NCI-H1105 treated with DMSO at 0.1 percent for 48 hours (cell line): ENCODE measurements around the gene EPRS1.
"Not testable (repeated sequence)": the region's sequence is repeated elsewhere in the genome, so short reads cannot be mapped to it uniquely, and the experiment has no call there.

ENCODE experiments used
- DNase-seq: peaks from one replicate; lab custom pipeline; 2025; lab: John Stamatoyannopoulos, UW

Gene EPRS1

GRCh38 chr1:220038640-220039039 is 7.7 kb downstream of the EPRS1 start:
- no peak for DNase-seq

GRCh38 chr1:220037810-220038209 is 8.5 kb downstream of the EPRS1 start:
- not testable (repeated sequence) for DNase-seq

- DNase-seq: no peak
Observed at GRCh38 chr1:220032911-220033310, 13.4 kb downstream of the EPRS1 start.

GRCh38 chr1:220031287-220031686 is 15.0 kb downstream of the EPRS1 start:
- DNase-seq: no peak

GRCh38 chr1:220028346-220028895 is 17.9 kb downstream of the EPRS1 start:
- peak; percentile 13 for DNase-seq

GRCh38 chr1:220019071-220019470 is 27.2 kb downstream of the EPRS1 start:
- no peak for DNase-seq

- no peak for DNase-seq
Observed at GRCh38 chr1:220013497-220013896, 32.8 kb downstream of the EPRS1 start.

- DNase-seq: no peak
Observed at GRCh38 chr1:220012259-220012658, 34.0 kb downstream of the EPRS1 start.

- no peak for DNase-seq
Observed at GRCh38 chr1:220011620-220012019, 34.7 kb downstream of the EPRS1 start.

- no peak for DNase-seq
Observed at GRCh38 chr1:220007438-220007837, 38.9 kb downstream of the EPRS1 start.

GRCh38 chr1:220005489-220005888 is 40.8 kb downstream of the EPRS1 start:
- DNase-seq: no peak

GRCh38 chr1:220003610-220004299 is 42.5 kb downstream of the EPRS1 start:
- no peak for DNase-seq

GRCh38 chr1:220003015-220003414 is 43.3 kb downstream of the EPRS1 start:
- DNase-seq: no peak

GRCh38 chr1:220001095-220001501 is 45.2 kb downstream of the EPRS1 start:
- no peak for DNase-seq

- DNase-seq: no peak
Observed at GRCh38 chr1:219999821-220000220, 46.5 kb downstream of the EPRS1 start.
